Psoas muscle (tissue), 8 donors: ENCODE results near the gene DGAT2. TPM values are rescaled to one million over a fixed set of nuclear protein-coding genes. Genes with fewer than 3 reads are reported as not detected.
A peak's percentile ranks its signal among the peaks of the same experiment; 100 is the strongest.
"Not testable (repeated sequence)": the region's sequence is repeated elsewhere in the genome, so short reads cannot be mapped to it uniquely, and the experiment has no call there.

Experiments
- ATAC-seq, 4 donors: fragments of 200-7000 bp; cut with Tn5 transposase; one replicate each; pipeline ENCODE4 v1.9.1; 2020; ENCODE audit warnings: moderate library complexity in 3 of 4, mild to moderate bottlenecking in 2 of 4
- DNase-seq, 2 donors: peaks; one replicate each; pipeline ENCODE4 v3.0.0-alpha.2; 2020
- H3K27ac ChIP-seq: fragments of 200-600 bp; one replicate; pipeline ENCODE4 v1.8.0; 2022
- H3K27me3 ChIP-seq, 3 donors: fragments of 200-600 bp in 1 of 3; one replicate each; pipeline versions ENCODE4 v1.6.1 to v1.8.0; 2013 to 2022; ENCODE audit warnings: low read length in 2 of 3, mild to moderate bottlenecking in 2 of 3, moderate library complexity in 1 of 3; ENCODE audit not compliant: insufficient read depth in 3 of 3
- H3K36me3 ChIP-seq, 2 donors: fragments of 200-600 bp in 1 of 2; one replicate each; pipeline versions ENCODE4 v1.6.1 to v1.8.0; 2013 to 2022; ENCODE audit warnings: low read depth in 1 of 2, mild to moderate bottlenecking in 1 of 2, moderate library complexity in 1 of 2; ENCODE audit not compliant: insufficient read depth in 1 of 2
- H3K4me1 ChIP-seq: fragments of 200-600 bp; one replicate; pipeline ENCODE4 v1.8.0; 2022
- H3K4me3 ChIP-seq: fragments of 200-600 bp; one replicate; pipeline ENCODE4 v1.8.0; 2022; ENCODE audit warnings: mild to moderate bottlenecking
- H3K9me3 ChIP-seq: fragments of 200-600 bp; one replicate; pipeline ENCODE4 v1.8.0; 2022
- CTCF ChIP-seq: fragments of 200-600 bp; IDR thresholded peaks from one replicate; pipeline ENCODE4 v1.8.0; 2022; ENCODE audit warnings: antibody characterized with exemption
- WGBS, 3 donors: extraction: QIAGEN DNeasy Blood & Tissue Kit; methylation state at CpG; one replicate each; pipeline versions ENCODE4 v1.1.6 to v1.1.7; 2013; 5-methylcytosine and 5-hydroxymethylcytosine counted together
- intact Hi-C, 2 donors: fragments of 100-400 bp; cut with DNase I; formaldehyde crosslinking; loops; one replicate each; pipeline versions ENCODE4 v1.11.0 to v1.14.2; 2022
- polyA plus RNA-seq, 3 donors: library from polyadenylated mRNA; stranded (reverse); fragments of 200-250 nt; gene quantifications; one replicate each; pipeline ENCODE4 v1.2.3, GENCODE V29; 2013
- total RNA-seq, 4 donors: library from RNA; stranded (reverse); fragmentation: NEBNext Ultra II Directional in 2 of 4; extraction: Animal tissue kit (Norgen Biotek cat#: 25700) in 2 of 4; gene quantifications; one replicate each; pipeline versions ENCODE4 v1.2.1 to v1.2.4, GENCODE V29; 2021 to 2023
- donor health status: healthy with polysubstance abuse.
- donor health status: DM: no; HTN: no; CAD: no; lungs with moderate emphysema.
- donor health status: Bipolar disorder and iron deficiency.
- donor health status: healthy.
- donor health status: DM: yes; HTN: yes; CAD: no.
- donor health status: DM: no; HTN: no; CAD: no.
- donor health status: DM: no; HTN: no; CAD: no.
- donor health status: DM: yes; HTN: yes; CAD: no.

The DGAT2 gene
- total and polyA plus RNA-seq, 7 donors, result 1.1 to 14.1 (median 3.2) TPM

GRCh38 chr11:75745807-75746206, 22.8 kb upstream of the DGAT2 start:
- DNase-seq, result no peak
- peak in 3 of 4 donors; percentile 65 to 77 (median 71) for ATAC-seq
- intact Hi-C loops, result no loop called here
- Histone ChIP-seq H3K9me3 (no peaks in the 10 kb centered on the region), H3K27ac (no peak overlapping the region), H3K36me3 (no peaks in the 10 kb centered on the region), H3K4me3 (no peak overlapping the region), H3K27me3 (peaks cover 0 to 2% (median 0%) of the 10 kb centered on the region in 3 donors), H3K4me1 (peaks cover 7% of the 10 kb centered on the region)
- WGBS, 3 donors, result 50 to 59% (median 55%) methylated on average over 5 of the region's 5 CpGs
- no peak for TF ChIP-seq CTCF

GRCh38 chr11:75748729-75749273, 19.8 kb upstream of the DGAT2 start:
- H3K4me1 ChIP-seq, H3K4me3 ChIP-seq, H3K9me3 ChIP-seq, intact Hi-C loops, H3K27ac ChIP-seq, H3K27me3 ChIP-seq, H3K36me3 ChIP-seq, ATAC-seq, DNase-seq: not testable (repeated sequence)
- WGBS, 3 donors, result 55 to 61% (median 57%) methylated on average over 11 to 18 of the region's 26 CpGs

GRCh38 chr11:75754933-75755332, 13.6 kb upstream of the DGAT2 start:
- DNase-seq, ATAC-seq, H3K27ac ChIP-seq, H3K4me1 ChIP-seq, intact Hi-C loops, H3K27me3 ChIP-seq, H3K4me3 ChIP-seq, H3K36me3 ChIP-seq, H3K9me3 ChIP-seq: not testable (repeated sequence)

- Histone ChIP-seq H3K36me3 (no peaks in the 10 kb centered on the region), H3K4me3 (no peak overlapping the region), H3K27ac (no peak overlapping the region), H3K9me3 (no peaks in the 10 kb centered on the region), H3K4me1 (no peaks in the 10 kb centered on the region), H3K27me3 (no peaks in the 10 kb centered on the region)
- no peak for DNase-seq
- intact Hi-C loops, result no loop called here
- WGBS, 3 donors, result 61 to 68% (median 61%) methylated on average over 2 of the region's 2 CpGs
- ATAC-seq, result no peak
- TF ChIP-seq CTCF, result no peak
Measured at GRCh38 chr11:75757651-75758050, 10.9 kb upstream of the DGAT2 start.

- H3K4me3 ChIP-seq, result no peak overlapping the region
- DNase-seq (no peak), ATAC-seq (no peak)
- H3K9me3 ChIP-seq, result no peaks in the 10 kb centered on the region
- WGBS, 3 donors, result 78 to 83% (median 80%) methylated on average over 4 of the region's 4 CpGs
- TF ChIP-seq CTCF, result no peak
- no peaks in the 10 kb centered on the region for H3K36me3 ChIP-seq
- H3K27ac ChIP-seq, result no peak overlapping the region
- no peaks in the 10 kb centered on the region for H3K27me3 ChIP-seq
- no peaks in the 10 kb centered on the region for H3K4me1 ChIP-seq
- intact Hi-C loops, result no loop called here
Measured at GRCh38 chr11:75759832-75760231, 8.7 kb upstream of the DGAT2 start.

- no peaks in the 10 kb centered on the region for H3K27me3 ChIP-seq
- H3K27ac ChIP-seq, result no peak overlapping the region
- no peak for DNase-seq
- TF ChIP-seq CTCF, result no peak
- H3K4me3 ChIP-seq, result no peak overlapping the region
- intact Hi-C loops, result no loop called here
- no peaks in the 10 kb centered on the region for H3K4me1 ChIP-seq
- no peaks in the 10 kb centered on the region for H3K9me3 ChIP-seq
- no peaks in the 10 kb centered on the region for H3K36me3 ChIP-seq
- ATAC-seq, result no peak
Measured at GRCh38 chr11:75760243-75760642, 8.3 kb upstream of the DGAT2 start.
